Middle frontal gyrus (tissue), 1 donor: ENCODE results near the gene NPC1.
A peak's percentile ranks its signal among the peaks of the same experiment; 100 is the strongest.
"Not testable (repeated sequence)": the region's sequence is repeated elsewhere in the genome, so short reads cannot be mapped to it uniquely, and the experiment has no call there.

ENCODE experiments used
- DNase-seq: peaks from one replicate; pipeline ENCODE4 v3.0.0-alpha.2; 2015; ENCODE audit warnings: low spot score; ENCODE audit errors: extremely low spot score

NPC1 gene

GRCh38 chr18:23577521-23577920 is 8.8 kb downstream of the NPC1 start:
- not testable (repeated sequence) for DNase-seq

GRCh38 chr18:23575309-23575651 is 11.0 kb downstream of the NPC1 start:
- no peak for DNase-seq

GRCh38 chr18:23574611-23575308 is 11.5 kb downstream of the NPC1 start:
- DNase-seq, result no peak

- DNase-seq, result no peak
Observed at GRCh38 chr18:23573626-23574431, 12.5 kb downstream of the NPC1 start.

GRCh38 chr18:23573020-23573419 is 13.3 kb downstream of the NPC1 start:
- no peak for DNase-seq

- DNase-seq, result no peak
Observed at GRCh38 chr18:23572570-23572969, 13.7 kb downstream of the NPC1 start.

GRCh38 chr18:23572012-23572411 is 14.3 kb downstream of the NPC1 start:
- DNase-seq, result no peak

- DNase-seq, result no peak
Observed at GRCh38 chr18:23570912-23571504, 15.3 kb downstream of the NPC1 start.

- no peak for DNase-seq
Observed at GRCh38 chr18:23569299-23570063, 16.8 kb downstream of the NPC1 start.

GRCh38 chr18:23568281-23569138 is 17.8 kb downstream of the NPC1 start:
- DNase-seq, result no peak

- DNase-seq, result no peak
Observed at GRCh38 chr18:23567671-23568070, 18.6 kb downstream of the NPC1 start.

- no peak for DNase-seq
Observed at GRCh38 chr18:23565916-23566547, 20.3 kb downstream of the NPC1 start.

GRCh38 chr18:23563377-23564043 is 22.8 kb downstream of the NPC1 start:
- no peak for DNase-seq

GRCh38 chr18:23560186-23560585 is 26.1 kb downstream of the NPC1 start:
- DNase-seq, result peak; percentile 23

GRCh38 chr18:23557511-23557910 is 28.8 kb downstream of the NPC1 start:
- not testable (repeated sequence) for DNase-seq

- no peak for DNase-seq
Observed at GRCh38 chr18:23556145-23556780, 30.0 kb downstream of the NPC1 start.

- DNase-seq, result no peak
Observed at GRCh38 chr18:23553887-23554286, 32.4 kb downstream of the NPC1 start.

- no peak for DNase-seq
Observed at GRCh38 chr18:23552505-23552904, 33.8 kb downstream of the NPC1 start.

GRCh38 chr18:23551978-23552377 is 34.3 kb downstream of the NPC1 start:
- DNase-seq, result no peak
